ENCODE results near the gene UBQLN4.

The UBQLN4 gene

GRCh38 chr1:156097499-156098178 lies 44.0 kb upstream of the UBQLN4 start:
- TF ChIP-seq CTCF (IDR thresholded peaks at IDR 0.05; ENCODE audit: control insufficient read depth, insufficient read depth, low read depth, low read length, missing control alignments): no peak
- no peak overlapping the region for H3K4me3 ChIP-seq (ENCODE audit: control insufficient read depth, low read depth, low read length)
- no peak for DNase-seq (ENCODE audit: low read depth)

- no peak for DNase-seq (ENCODE audit: low read depth)
- no peak overlapping the region for H3K4me3 ChIP-seq (ENCODE audit: control insufficient read depth, low read depth, low read length)
- TF ChIP-seq CTCF (IDR thresholded peaks at IDR 0.05; ENCODE audit: control insufficient read depth, insufficient read depth, low read depth, low read length, missing control alignments): peak; percentile 97
These were observed 43.2 kb upstream of the UBQLN4 start for GRCh38 chr1:156096640-156097391.

GRCh38 chr1:156095906-156096508 lies 42.4 kb upstream of the UBQLN4 start:
- H3K4me3 ChIP-seq (ENCODE audit: control insufficient read depth, low read depth, low read length): no peak overlapping the region
- no peak for TF ChIP-seq CTCF (IDR thresholded peaks at IDR 0.05; ENCODE audit: control insufficient read depth, insufficient read depth, low read depth, low read length, missing control alignments)
- no peak for DNase-seq (ENCODE audit: low read depth)

GRCh38 chr1:156091610-156092009 lies 38.0 kb upstream of the UBQLN4 start:
- DNase-seq (ENCODE audit: low read depth): no peak
- no peak for TF ChIP-seq CTCF (IDR thresholded peaks at IDR 0.05; ENCODE audit: control insufficient read depth, insufficient read depth, low read depth, low read length, missing control alignments)
- no peak overlapping the region for H3K4me3 ChIP-seq (ENCODE audit: control insufficient read depth, low read depth, low read length)

GRCh38 chr1:156090840-156091188 lies 37.2 kb upstream of the UBQLN4 start:
- H3K4me3 ChIP-seq (ENCODE audit: control insufficient read depth, low read depth, low read length): no peak overlapping the region
- peak; percentile 72 for TF ChIP-seq CTCF (IDR thresholded peaks at IDR 0.05; ENCODE audit: control insufficient read depth, insufficient read depth, low read depth, low read length, missing control alignments)
- no peak for DNase-seq (ENCODE audit: low read depth)

GRCh38 chr1:156090138-156090839 lies 36.7 kb upstream of the UBQLN4 start:
- DNase-seq (ENCODE audit: low read depth): no peak
- TF ChIP-seq CTCF (IDR thresholded peaks at IDR 0.05; ENCODE audit: control insufficient read depth, insufficient read depth, low read depth, low read length, missing control alignments): no peak
- no peak overlapping the region for H3K4me3 ChIP-seq (ENCODE audit: control insufficient read depth, low read depth, low read length)

Data from AG09309 (cell line).